ENCODE measurements around the gene C17orf107.

DNA sequence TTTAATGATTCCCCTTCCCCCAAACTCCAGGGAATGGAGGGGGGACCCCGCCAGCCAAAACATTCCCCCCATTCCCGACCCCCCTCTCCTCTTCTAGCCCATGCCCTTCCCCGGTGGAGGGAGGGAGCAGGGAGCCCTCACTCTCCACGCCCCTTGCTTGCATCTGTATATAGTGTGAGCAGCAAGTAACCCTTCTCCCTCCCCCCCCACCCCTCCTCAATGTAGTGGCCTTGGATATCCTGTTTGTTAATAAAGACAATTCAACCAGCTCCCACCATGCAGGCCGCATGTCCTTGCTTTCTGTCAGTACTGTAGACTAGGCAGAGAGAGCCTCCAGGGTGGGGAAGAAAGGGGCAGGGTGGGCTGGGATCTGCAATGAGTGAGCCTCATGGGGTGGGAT is 1.6 kb upstream of the C17orf107 start:
- TF ChIP-seq, protein P1, sequence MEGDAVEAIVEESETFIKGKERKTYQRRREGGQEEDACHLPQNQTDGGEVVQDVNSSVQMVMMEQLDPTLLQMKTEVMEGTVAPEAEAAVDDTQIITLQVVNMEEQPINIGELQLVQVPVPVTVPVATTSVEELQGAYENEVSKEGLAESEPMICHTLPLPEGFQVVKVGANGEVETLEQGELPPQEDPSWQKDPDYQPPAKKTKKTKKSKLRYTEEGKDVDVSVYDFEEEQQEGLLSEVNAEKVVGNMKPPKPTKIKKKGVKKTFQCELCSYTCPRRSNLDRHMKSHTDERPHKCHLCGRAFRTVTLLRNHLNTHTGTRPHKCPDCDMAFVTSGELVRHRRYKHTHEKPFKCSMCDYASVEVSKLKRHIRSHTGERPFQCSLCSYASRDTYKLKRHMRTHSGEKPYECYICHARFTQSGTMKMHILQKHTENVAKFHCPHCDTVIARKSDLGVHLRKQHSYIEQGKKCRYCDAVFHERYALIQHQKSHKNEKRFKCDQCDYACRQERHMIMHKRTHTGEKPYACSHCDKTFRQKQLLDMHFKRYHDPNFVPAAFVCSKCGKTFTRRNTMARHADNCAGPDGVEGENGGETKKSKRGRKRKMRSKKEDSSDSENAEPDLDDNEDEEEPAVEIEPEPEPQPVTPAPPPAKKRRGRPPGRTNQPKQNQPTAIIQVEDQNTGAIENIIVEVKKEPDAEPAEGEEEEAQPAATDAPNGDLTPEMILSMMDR (IDR thresholded peaks at IDR 0.05; ENCODE audit: insufficient read depth, low read length), result no peak
- TF ChIP-seq POLR2AphosphoS5 (IDR thresholded peaks at IDR 0.05; ENCODE audit: low read depth), result no peak
- no peak for TF ChIP-seq SPI1 (IDR thresholded peaks at IDR 0.05; ENCODE audit: borderline replicate concordance, low read depth)
- TF ChIP-seq GABPA (IDR thresholded peaks at IDR 0.05; ENCODE audit: low read depth), result no peak
- TF ChIP-seq, protein P2, sequence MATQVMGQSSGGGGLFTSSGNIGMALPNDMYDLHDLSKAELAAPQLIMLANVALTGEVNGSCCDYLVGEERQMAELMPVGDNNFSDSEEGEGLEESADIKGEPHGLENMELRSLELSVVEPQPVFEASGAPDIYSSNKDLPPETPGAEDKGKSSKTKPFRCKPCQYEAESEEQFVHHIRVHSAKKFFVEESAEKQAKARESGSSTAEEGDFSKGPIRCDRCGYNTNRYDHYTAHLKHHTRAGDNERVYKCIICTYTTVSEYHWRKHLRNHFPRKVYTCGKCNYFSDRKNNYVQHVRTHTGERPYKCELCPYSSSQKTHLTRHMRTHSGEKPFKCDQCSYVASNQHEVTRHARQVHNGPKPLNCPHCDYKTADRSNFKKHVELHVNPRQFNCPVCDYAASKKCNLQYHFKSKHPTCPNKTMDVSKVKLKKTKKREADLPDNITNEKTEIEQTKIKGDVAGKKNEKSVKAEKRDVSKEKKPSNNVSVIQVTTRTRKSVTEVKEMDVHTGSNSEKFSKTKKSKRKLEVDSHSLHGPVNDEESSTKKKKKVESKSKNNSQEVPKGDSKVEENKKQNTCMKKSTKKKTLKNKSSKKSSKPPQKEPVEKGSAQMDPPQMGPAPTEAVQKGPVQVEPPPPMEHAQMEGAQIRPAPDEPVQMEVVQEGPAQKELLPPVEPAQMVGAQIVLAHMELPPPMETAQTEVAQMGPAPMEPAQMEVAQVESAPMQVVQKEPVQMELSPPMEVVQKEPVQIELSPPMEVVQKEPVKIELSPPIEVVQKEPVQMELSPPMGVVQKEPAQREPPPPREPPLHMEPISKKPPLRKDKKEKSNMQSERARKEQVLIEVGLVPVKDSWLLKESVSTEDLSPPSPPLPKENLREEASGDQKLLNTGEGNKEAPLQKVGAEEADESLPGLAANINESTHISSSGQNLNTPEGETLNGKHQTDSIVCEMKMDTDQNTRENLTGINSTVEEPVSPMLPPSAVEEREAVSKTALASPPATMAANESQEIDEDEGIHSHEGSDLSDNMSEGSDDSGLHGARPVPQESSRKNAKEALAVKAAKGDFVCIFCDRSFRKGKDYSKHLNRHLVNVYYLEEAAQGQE (IDR thresholded peaks at IDR 0.05; ENCODE audit: insufficient replicate concordance, low read depth), result no peak

Data from HL-60 (cell line).